ENCODE measurements around the gene TRIM62.

DNA sequence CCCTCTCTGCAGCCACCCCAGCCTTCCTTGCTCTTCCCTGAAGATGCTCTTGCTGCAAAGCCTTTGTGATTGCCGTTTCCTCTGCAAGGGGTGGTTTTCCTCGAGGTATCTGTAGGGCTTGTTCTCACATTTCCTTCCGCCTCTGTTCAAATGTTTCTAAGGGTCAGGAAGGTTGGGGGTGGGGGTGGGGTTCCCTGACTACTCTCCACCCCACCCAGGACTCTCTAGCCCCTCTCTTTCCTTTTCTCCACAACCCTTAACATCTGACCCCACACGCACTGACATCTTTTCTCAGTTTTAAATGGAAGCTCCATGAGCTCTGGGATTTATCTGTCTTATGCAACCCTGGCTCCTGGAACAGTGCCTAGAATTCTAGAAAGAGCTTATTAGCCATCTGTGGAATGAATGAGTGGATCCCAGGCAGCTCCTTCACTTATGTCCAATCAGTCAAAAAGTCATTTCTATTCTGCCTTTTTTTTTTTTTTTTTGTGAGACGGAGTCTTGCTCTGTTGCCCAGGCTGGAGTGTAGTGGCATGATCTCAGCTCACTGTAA lies 47.2 kb upstream of the TRIM62 start:
- TF ChIP-seq, protein P1, sequence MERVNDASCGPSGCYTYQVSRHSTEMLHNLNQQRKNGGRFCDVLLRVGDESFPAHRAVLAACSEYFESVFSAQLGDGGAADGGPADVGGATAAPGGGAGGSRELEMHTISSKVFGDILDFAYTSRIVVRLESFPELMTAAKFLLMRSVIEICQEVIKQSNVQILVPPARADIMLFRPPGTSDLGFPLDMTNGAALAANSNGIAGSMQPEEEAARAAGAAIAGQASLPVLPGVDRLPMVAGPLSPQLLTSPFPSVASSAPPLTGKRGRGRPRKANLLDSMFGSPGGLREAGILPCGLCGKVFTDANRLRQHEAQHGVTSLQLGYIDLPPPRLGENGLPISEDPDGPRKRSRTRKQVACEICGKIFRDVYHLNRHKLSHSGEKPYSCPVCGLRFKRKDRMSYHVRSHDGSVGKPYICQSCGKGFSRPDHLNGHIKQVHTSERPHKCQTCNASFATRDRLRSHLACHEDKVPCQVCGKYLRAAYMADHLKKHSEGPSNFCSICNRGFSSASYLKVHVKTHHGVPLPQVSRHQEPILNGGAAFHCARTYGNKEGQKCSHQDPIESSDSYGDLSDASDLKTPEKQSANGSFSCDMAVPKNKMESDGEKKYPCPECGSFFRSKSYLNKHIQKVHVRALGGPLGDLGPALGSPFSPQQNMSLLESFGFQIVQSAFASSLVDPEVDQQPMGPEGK (CRISPR knock-in tag; IDR thresholded peaks at IDR 0.05; ENCODE audit: borderline replicate concordance): no peak
- no peak for TF ChIP-seq TOX (CRISPR knock-in tag; IDR thresholded peaks at IDR 0.05; ENCODE audit: borderline replicate concordance)
